Measurements from ENCODE around the gene LRRFIP1. TPM values are rescaled to one million over a fixed set of nuclear protein-coding genes. Genes with fewer than 3 reads are reported as not detected.

The LRRFIP1 gene
- total RNA-seq, 1 donor from 2014 or later: 40.7 TPM

DNA sequence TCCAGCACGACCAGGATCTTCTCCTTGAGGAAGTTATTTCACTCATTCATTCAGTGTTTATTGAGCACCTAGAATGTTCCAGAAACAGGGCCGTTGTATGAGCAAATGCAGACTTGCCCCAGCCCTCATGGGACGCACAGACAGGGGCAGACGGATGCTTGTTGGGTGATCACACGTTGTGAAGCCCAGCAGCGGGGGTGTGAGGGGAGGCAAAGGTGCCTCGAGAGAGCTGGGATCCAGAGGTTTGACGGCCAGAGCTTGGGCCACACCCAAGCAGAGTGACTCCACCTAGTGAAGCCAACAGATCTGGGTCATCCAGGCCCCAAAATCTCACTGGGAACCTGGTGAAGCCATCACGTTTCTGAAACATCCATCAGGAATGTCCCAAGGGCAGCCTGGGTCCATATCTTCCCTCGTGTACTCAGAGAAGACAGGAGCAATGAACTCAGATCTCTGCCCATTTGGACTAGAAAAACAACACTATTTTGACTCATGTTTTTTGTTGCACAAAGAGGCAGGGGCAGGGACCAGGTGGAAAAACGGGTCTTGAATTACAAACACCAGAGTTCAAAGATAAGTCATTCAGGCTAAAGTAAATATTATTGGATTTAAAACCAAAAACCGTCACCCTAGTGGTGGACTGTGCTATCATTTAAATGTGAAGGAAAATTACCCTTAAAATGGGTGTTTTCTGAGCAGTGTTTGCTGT is 116.3 kb downstream of the LRRFIP1 start:
- Mint-ChIP-seq H3K4me3 (no peak overlapping the region), H3K27me3 (ENCODE audit: insufficient read depth, low read depth) (peaks cover 3% of the 10 kb centered on the region), H3K27ac (peak overlapping the region; percentile 12), H3K4me1 (peaks cover 8% of the 10 kb centered on the region), H3K36me3 (peaks cover 11% of the 10 kb centered on the region), H3K9me3 (no peaks in the 10 kb centered on the region)
- no peak for TF ChIP-seq EZH2phosphoT487 (IDR thresholded peaks at IDR 0.05)
- TF ChIP-seq EZH2 (IDR thresholded peaks at IDR 0.05): no peak
- TF ChIP-seq, protein P1, sequence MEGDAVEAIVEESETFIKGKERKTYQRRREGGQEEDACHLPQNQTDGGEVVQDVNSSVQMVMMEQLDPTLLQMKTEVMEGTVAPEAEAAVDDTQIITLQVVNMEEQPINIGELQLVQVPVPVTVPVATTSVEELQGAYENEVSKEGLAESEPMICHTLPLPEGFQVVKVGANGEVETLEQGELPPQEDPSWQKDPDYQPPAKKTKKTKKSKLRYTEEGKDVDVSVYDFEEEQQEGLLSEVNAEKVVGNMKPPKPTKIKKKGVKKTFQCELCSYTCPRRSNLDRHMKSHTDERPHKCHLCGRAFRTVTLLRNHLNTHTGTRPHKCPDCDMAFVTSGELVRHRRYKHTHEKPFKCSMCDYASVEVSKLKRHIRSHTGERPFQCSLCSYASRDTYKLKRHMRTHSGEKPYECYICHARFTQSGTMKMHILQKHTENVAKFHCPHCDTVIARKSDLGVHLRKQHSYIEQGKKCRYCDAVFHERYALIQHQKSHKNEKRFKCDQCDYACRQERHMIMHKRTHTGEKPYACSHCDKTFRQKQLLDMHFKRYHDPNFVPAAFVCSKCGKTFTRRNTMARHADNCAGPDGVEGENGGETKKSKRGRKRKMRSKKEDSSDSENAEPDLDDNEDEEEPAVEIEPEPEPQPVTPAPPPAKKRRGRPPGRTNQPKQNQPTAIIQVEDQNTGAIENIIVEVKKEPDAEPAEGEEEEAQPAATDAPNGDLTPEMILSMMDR (IDR thresholded peaks at IDR 0.05): no peak
- no peak for DNase-seq (ENCODE audit: low spot score)
- no peaks in the 10 kb centered on the region for H3K27me3 ChIP-seq
- no peaks in the 10 kb centered on the region for H3F3A ChIP-seq (ENCODE audit: low read depth)
- no peaks in the 10 kb centered on the region for H3K79me2 ChIP-seq (ENCODE audit: low read depth)
- no peak overlapping the region for H2AFZ ChIP-seq (replicated peaks)
- H3K27ac ChIP-seq: no peak overlapping the region
- no peaks in the 10 kb centered on the region for H3K4me1 ChIP-seq
- no peak overlapping the region for H3K4me3 ChIP-seq
- H4K20me1 ChIP-seq (ENCODE audit: low read depth): peaks cover 5% of the 10 kb centered on the region
- H3K4me2 ChIP-seq: no peak overlapping the region
- no peaks in the 10 kb centered on the region for H3K9me3 ChIP-seq (ENCODE audit: low read depth)
- H3K36me3 ChIP-seq: no peaks in the 10 kb centered on the region
- H3K9ac ChIP-seq: no peak overlapping the region

DNA sequence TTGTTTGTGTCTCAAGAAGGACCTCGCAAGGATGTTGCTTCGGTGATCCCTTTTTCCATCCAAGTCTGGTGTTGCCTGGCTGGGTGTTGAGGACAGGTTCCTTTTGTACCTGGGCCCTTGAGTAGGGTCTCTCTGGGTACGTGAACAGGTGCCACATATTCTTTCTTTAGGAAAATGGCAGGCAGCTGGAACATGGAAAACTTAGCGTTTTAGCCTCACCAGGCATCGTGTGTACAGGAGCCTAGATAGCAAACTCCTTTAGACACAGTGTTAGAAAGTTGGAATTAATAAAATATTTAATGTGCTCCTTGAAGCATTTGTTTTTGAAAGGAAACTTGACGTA is 116.9 kb downstream of the LRRFIP1 start:
- Histone ChIP-seq H4K20me1 (ENCODE audit: low read depth) (peaks cover 5% of the 10 kb centered on the region), H3K79me2 (ENCODE audit: low read depth) (no peaks in the 10 kb centered on the region), H3K27me3 (no peaks in the 10 kb centered on the region), H3K36me3 (no peaks in the 10 kb centered on the region), H3K9ac (no peak overlapping the region), H2AFZ (replicated peaks) (no peak overlapping the region), H3K4me1 (no peaks in the 10 kb centered on the region), H3K4me3 (no peak overlapping the region), H3F3A (ENCODE audit: low read depth) (no peaks in the 10 kb centered on the region), H3K27ac (no peak overlapping the region), H3K4me2 (no peak overlapping the region), H3K9me3 (ENCODE audit: low read depth) (no peaks in the 10 kb centered on the region)
- Mint-ChIP-seq H3K27ac (no peak overlapping the region), H3K4me3 (no peak overlapping the region), H3K9me3 (no peaks in the 10 kb centered on the region), H3K4me1 (peaks cover 3% of the 10 kb centered on the region), H3K27me3 (ENCODE audit: insufficient read depth, low read depth) (peaks cover 3% of the 10 kb centered on the region), H3K36me3 (peaks cover 15% of the 10 kb centered on the region)
- TF ChIP-seq, protein P1 (IDR thresholded peaks at IDR 0.05): no peak
- TF ChIP-seq EZH2phosphoT487 (IDR thresholded peaks at IDR 0.05): no peak
- TF ChIP-seq EZH2 (IDR thresholded peaks at IDR 0.05): no peak
- DNase-seq (ENCODE audit: low spot score): no peak

DNA sequence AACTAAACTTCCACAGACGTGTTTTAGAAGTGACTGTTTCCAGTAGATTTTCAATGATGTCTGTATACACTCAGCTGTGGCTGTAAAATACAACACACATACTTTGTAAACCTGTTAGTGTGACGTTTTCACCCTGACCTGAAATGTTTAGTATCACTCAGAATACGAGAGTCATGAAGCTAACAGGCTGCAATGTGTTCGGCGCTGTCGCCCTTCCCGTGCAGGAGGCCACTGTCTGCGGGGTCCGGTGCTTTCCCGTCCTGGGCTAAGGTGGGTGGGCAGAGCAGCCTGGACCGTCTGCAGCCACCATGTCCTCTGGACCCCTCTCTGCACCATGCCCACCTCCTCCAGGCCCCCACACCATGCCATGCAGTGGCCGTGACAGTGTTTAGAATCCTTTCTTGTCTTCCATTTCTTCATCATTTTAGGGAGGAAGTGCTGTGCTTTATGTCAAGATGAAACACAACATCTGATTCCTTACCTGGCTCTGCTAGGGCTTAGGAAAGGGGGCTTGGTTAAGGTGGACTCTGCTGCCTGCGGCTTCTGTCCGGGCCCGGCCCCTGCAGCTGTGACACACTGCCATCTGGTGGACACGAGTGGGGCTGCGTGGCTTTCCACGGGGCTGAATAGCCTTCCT is 117.3 kb downstream of the LRRFIP1 start:
- Mint-ChIP-seq H3K9me3 (no peaks in the 10 kb centered on the region), H3K36me3 (peaks cover 19% of the 10 kb centered on the region), H3K4me1 (peaks cover 1% of the 10 kb centered on the region), H3K27ac (no peak overlapping the region), H3K27me3 (ENCODE audit: insufficient read depth, low read depth) (peaks cover 3% of the 10 kb centered on the region), H3K4me3 (no peak overlapping the region)
- no peak overlapping the region for H2AFZ ChIP-seq (replicated peaks)
- H3K79me2 ChIP-seq (ENCODE audit: low read depth): no peaks in the 10 kb centered on the region
- H3K36me3 ChIP-seq: no peaks in the 10 kb centered on the region
- no peak overlapping the region for H3K9ac ChIP-seq
- H4K20me1 ChIP-seq (ENCODE audit: low read depth): peaks cover 5% of the 10 kb centered on the region
- H3K4me3 ChIP-seq: no peak overlapping the region
- no peak overlapping the region for H3K27ac ChIP-seq
- no peaks in the 10 kb centered on the region for H3F3A ChIP-seq (ENCODE audit: low read depth)
- H3K27me3 ChIP-seq: no peaks in the 10 kb centered on the region
- TF ChIP-seq EZH2 (IDR thresholded peaks at IDR 0.05): no peak
- TF ChIP-seq, protein P1 (IDR thresholded peaks at IDR 0.05): peak; percentile 98
- peak; percentile 71 for DNase-seq (ENCODE audit: low spot score)
- no peak overlapping the region for H3K4me2 ChIP-seq
- H3K9me3 ChIP-seq (ENCODE audit: low read depth): no peaks in the 10 kb centered on the region
- H3K4me1 ChIP-seq: no peaks in the 10 kb centered on the region

All from neural progenitor cell (in vitro differentiated cells).